ENCODE data around the gene CAMK2A. TPM values are rescaled to one million over a fixed set of nuclear protein-coding genes. Genes with fewer than 3 reads are reported as not detected.

Gene CAMK2A
- polyA plus RNA-seq, 1 experiment: 0.11 TPM

- Histone ChIP-seq H3K36me3 (ENCODE audit: control insufficient read depth, insufficient read depth, low read length) (no peaks in the 10 kb centered on the region), H3K4me3 (ENCODE audit: low read depth, low read length) (no peak overlapping the region), H3K27me3 (ENCODE audit: control insufficient read depth, insufficient read depth, low read length) (peaks cover 4% of the 10 kb centered on the region)
- CTCF ChIA-PET: interaction anchor here (1.3 kb wide), 2 partner anchors 10 to 14 kb away, joined by 3 to 4 read pairs; partner anchors contain the start of gene ARSI
- TF ChIP-seq, protein P1, sequence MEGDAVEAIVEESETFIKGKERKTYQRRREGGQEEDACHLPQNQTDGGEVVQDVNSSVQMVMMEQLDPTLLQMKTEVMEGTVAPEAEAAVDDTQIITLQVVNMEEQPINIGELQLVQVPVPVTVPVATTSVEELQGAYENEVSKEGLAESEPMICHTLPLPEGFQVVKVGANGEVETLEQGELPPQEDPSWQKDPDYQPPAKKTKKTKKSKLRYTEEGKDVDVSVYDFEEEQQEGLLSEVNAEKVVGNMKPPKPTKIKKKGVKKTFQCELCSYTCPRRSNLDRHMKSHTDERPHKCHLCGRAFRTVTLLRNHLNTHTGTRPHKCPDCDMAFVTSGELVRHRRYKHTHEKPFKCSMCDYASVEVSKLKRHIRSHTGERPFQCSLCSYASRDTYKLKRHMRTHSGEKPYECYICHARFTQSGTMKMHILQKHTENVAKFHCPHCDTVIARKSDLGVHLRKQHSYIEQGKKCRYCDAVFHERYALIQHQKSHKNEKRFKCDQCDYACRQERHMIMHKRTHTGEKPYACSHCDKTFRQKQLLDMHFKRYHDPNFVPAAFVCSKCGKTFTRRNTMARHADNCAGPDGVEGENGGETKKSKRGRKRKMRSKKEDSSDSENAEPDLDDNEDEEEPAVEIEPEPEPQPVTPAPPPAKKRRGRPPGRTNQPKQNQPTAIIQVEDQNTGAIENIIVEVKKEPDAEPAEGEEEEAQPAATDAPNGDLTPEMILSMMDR (IDR thresholded peaks at IDR 0.05; ENCODE audit: insufficient read depth, low read depth, low read length): no peak
- POLR2A ChIA-PET: no interaction called here
- no peak for DNase-seq (ENCODE audit: low read depth)
Measured at GRCh38 chr5:150288361-150288760, 1.2 kb downstream of the CAMK2A start.

DNA sequence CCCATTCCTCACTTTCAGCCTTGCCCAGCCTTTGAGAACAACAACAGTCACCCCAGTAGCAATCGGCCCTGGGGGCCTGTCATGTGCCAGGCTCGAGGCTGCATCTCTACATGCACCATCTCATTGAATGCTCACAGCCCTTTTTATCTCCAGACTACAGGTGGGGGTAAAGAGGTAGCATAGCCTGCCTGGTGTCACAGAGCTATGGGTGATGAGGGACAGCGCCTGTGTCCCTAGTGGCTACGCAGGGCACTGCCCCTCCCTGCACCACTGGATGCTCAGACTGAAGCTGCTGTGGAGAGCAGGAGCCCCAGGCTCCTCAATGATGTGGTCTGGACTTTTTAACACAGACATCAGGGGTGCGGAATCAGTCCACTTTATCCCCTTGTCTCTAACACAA lies 2.8 kb downstream of the CAMK2A start:
- no peak overlapping the region for H3K4me3 ChIP-seq (ENCODE audit: low read depth, low read length)
- no peaks in the 10 kb centered on the region for H3K36me3 ChIP-seq (ENCODE audit: control insufficient read depth, insufficient read depth, low read length)
- no peak for DNase-seq (ENCODE audit: low read depth)
- TF ChIP-seq, protein P1 (IDR thresholded peaks at IDR 0.05; ENCODE audit: insufficient read depth, low read depth, low read length): no peak
- peaks cover 4% of the 10 kb centered on the region for H3K27me3 ChIP-seq (ENCODE audit: control insufficient read depth, insufficient read depth, low read length)
- POLR2A ChIA-PET: no interaction called here
- CTCF ChIA-PET: no interaction called here

DNA sequence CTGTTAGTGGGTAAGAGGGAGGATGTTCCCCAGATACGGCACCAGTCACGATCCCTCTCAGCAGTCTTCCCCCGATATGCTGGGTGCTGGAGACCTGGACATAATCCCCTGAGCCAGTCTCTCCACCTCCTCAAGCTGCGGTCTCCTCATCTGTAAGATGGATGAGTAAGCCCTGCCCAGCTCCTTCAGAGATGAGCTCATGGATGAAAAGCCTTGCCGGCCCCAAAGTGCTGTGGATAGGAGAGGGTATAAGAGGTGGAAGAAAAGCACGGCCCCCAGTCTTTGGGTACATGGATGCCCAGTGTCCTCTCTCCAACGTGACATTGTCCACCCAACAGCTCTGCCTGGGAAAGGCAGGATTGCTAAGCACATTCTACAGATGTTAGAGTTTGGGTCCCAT lies 4.5 kb downstream of the CAMK2A start:
- ChIA-PET POLR2A (no interaction called here), CTCF (interaction anchor here (0.6 kb wide), 1 partner anchor 801 kb away, joined by 3 read pairs; no protein-coding TSS in a partner anchor)
- peaks cover 4% of the 10 kb centered on the region for H3K27me3 ChIP-seq (ENCODE audit: control insufficient read depth, insufficient read depth, low read length)
- TF ChIP-seq, protein P1 (IDR thresholded peaks at IDR 0.05; ENCODE audit: insufficient read depth, low read depth, low read length): no peak
- DNase-seq (ENCODE audit: low read depth): no peak
- no peak overlapping the region for H3K4me3 ChIP-seq (ENCODE audit: low read depth, low read length)
- H3K36me3 ChIP-seq (ENCODE audit: control insufficient read depth, insufficient read depth, low read length): no peaks in the 10 kb centered on the region

DNA sequence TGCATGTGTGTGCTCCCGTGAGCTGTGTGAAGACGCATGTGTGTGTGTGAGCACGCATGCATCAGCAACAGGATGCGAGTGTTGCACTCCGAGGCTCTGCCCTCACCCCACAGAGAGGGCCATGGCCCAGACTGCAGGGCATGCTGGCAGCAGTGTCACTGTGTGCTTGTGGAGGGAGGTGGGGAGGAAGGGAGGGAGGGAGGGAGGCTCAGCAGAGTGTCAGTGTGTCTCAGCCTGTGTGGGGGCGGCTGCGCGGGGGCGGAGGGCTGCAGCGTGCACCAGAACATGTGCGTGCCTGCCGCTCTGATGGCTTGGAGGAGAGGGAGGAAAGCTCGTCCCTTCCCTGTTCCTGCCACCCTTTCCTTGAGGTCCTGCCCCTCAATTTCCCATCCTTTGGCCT lies 5.3 kb downstream of the CAMK2A start:
- DNase-seq (ENCODE audit: low read depth): no peak
- Histone ChIP-seq H3K36me3 (ENCODE audit: control insufficient read depth, insufficient read depth, low read length) (no peaks in the 10 kb centered on the region), H3K27me3 (ENCODE audit: control insufficient read depth, insufficient read depth, low read length) (peaks cover 1% of the 10 kb centered on the region; the same call in 1 of the 2 replicates), H3K4me3 (ENCODE audit: low read depth, low read length) (no peak overlapping the region)
- TF ChIP-seq, protein P1 (IDR thresholded peaks at IDR 0.05; ENCODE audit: insufficient read depth, low read depth, low read length): no peak
- CTCF ChIA-PET: no interaction called here
- POLR2A ChIA-PET: no interaction called here

DNA sequence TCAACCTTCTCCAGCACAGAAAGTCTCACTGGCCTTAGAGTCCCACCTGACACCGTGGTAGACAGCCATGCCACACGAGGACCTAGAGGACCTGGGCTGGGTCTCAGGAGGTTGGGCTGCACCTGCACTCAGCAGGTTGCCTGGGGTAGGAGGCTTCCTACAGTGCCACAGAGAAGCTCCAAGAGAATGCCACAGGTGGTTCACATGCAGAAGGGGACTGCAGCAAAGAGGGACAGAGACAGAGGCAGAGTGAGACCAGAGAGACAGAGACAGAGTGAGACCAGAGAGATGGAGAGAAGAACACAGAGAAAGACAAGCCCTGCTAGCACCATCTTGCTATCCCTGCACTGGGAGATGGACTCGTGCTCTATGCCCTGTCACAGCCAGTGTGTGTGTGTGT lies 5.7 kb downstream of the CAMK2A start:
- Histone ChIP-seq H3K4me3 (ENCODE audit: low read depth, low read length) (no peak overlapping the region), H3K27me3 (ENCODE audit: control insufficient read depth, insufficient read depth, low read length) (peaks cover 1% of the 10 kb centered on the region; the same call in 1 of the 2 replicates), H3K36me3 (ENCODE audit: control insufficient read depth, insufficient read depth, low read length) (no peaks in the 10 kb centered on the region)
- ChIA-PET CTCF (interaction anchor here (1.2 kb wide), 1 partner anchor 13 kb away, joined by 4 read pairs; no protein-coding TSS in a partner anchor), POLR2A (no interaction called here)
- TF ChIP-seq, protein P1 (IDR thresholded peaks at IDR 0.05; ENCODE audit: insufficient read depth, low read depth, low read length): no peak
- DNase-seq (ENCODE audit: low read depth): no peak

Data from BJ (cell line).